ENCODE measurements around the gene ZNF710.

- TF ChIP-seq POLR2AphosphoS5 (IDR thresholded peaks at IDR 0.05), result no peak
- no peak for TF ChIP-seq CTCF (IDR thresholded peaks at IDR 0.05; ENCODE audit: poor library complexity, severe bottlenecking)
- TF ChIP-seq TAF1 (IDR thresholded peaks at IDR 0.05; ENCODE audit: low read depth), result no peak
Observed at GRCh38 chr15:89982315-89983055, 18.6 kb upstream of the ZNF710 start.

Data from neural cell (in vitro differentiated cells).